ENCODE data around the gene HIP1R. TPM values are rescaled to one million over a fixed set of nuclear protein-coding genes. Genes with fewer than 3 reads are reported as not detected.
A peak's percentile ranks its signal among the peaks of the same experiment; 100 is the strongest.

The HIP1R gene
- polyA plus RNA-seq, 3 donors from 2014 or later: 4.4 to 14.6 (median 5.1) TPM

DNA sequence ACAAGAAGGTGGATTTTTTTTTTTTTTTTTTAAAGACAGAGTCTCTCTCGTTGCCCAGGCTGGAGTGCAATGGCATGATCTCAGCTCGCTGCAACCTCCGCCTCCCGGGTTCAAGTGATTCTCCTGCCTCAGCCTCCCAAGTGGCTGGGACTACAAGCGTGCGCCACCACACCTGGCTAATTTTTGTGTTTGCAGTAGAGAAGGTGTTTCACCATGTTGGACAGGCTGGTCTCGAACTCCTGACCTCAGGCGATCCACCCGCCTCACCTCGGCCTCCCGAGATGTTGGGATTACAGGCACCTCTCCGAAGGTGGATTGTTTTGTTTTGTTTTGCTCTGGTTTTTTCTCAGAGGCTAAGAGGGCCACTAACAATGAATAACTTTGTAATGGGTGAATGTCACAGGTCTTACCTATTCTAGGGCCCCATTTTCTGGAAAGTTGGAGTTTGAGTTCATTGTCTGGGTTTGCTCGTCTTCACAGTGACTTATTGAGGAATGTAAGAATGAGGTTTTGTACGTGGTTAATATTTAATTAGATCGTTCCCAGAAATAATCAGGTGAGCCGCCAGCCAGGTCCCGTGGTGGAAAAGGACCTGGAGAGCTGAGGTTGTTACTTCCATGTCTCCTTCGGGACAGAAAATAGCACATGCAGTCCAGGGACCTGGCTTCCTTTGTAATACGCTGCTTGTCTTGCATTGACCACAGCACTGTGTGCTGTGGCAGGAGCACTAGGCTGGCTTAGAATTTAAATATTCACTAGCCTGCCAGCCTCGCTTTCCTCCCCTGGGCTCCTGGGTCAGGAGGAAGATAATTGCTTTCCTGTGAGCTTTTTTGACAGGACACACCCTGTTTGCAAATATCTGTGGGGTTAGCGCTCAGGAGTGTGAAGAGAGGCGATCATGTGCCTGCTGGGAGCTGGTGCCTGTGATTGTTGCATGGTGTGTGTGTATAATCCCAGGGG, 2.3 kb downstream of the HIP1R start:
- Mint-ChIP-seq H3K27ac (peak overlapping the region; percentile 40 to 95 (median 92)), H3K9me3 (no peaks in the 10 kb centered on the region), H3K4me3 (peak overlapping the region; percentile 92 to 99 (median 96)), H3K4me1 (peaks cover 51 to 52% of the 10 kb centered on the region in 2 donors), H3K27me3 (ENCODE audit: low read depth in 3 of 3) (peaks cover 10 to 13% (median 12%) of the 10 kb centered on the region in 3 donors), H3K36me3 (no peaks in the 10 kb centered on the region)
- no peak for DNase-seq

GRCh38 chr12:122838841-122839240, 3.6 kb downstream of the HIP1R start:
- H3K27ac Mint-ChIP-seq: peak overlapping the region in 5 of 6 donors; percentile 5 to 31 (median 28)
- peaks cover 10 to 13% (median 12%) of the 10 kb centered on the region in 3 donors for H3K27me3 Mint-ChIP-seq (ENCODE audit: low read depth in 3 of 3)
- no peaks in the 10 kb centered on the region for H3K9me3 Mint-ChIP-seq
- peak overlapping the region in 1 of 5 donors; percentile 97 for H3K4me3 Mint-ChIP-seq
- no peak for DNase-seq
- H3K4me1 Mint-ChIP-seq: peaks cover 47 to 49% of the 10 kb centered on the region in 2 donors
- H3K36me3 Mint-ChIP-seq: no peaks in the 10 kb centered on the region

- Mint-ChIP-seq H3K4me3 (no peak overlapping the region), H3K27me3 (ENCODE audit: low read depth in 3 of 3) (peaks cover 4 to 10% (median 6%) of the 10 kb centered on the region in 3 donors), H3K4me1 (peaks cover 36 to 41% of the 10 kb centered on the region in 2 donors), H3K27ac (peak overlapping the region in 1 of 6 donors; percentile 21), H3K9me3 (no peaks in the 10 kb centered on the region), H3K36me3 (no peaks in the 10 kb centered on the region)
- no peak for DNase-seq
Measured at GRCh38 chr12:122839907-122840554, 4.8 kb downstream of the HIP1R start.

DNA sequence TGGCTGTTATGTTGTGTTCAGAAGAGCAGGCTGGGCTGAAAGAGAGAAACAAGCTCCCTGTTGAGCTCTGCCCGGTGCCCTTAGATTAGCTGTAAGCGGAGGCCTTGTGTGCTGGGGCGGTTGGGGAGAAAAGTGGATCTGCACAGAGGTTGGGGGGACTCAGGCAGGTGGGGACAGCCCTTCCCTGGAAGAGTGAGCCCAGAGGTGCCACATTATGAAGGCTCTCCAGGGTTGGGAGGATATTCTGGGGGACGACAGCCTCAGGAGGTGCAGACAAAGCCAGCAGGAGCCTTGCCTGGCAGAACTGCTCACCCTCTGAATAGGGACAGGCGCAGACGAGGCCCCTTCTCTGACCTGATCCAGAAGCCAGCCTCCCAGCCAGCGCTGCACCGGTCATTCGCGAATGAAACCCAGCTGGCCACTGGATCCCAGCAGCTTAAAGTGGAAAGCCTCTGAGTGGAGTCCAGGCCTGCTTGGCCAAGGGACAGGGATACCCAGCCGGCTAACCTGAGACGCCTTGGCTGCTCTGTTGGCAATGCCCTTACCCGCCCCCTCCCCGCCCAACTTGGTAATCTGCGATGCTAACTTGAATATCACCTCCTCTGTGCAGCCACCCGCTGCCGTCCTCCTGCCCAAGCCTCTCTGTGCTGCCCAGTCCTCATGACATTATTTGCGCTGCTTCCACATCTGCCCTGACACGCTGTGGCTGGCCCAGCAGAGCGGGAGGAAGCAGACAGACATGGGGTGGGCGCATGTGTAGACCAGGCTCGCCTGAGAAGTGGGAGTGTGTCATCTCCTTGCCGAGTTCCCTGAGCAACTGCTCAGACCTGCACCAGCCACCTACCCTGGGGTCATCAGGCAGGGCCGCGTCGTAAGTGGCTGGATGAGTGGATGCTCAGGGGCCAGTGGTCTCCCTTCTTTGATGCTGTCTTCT, 5.6 kb downstream of the HIP1R start:
- peak overlapping the region in 1 of 6 donors; percentile 24 for H3K27ac Mint-ChIP-seq
- H3K36me3 Mint-ChIP-seq: no peaks in the 10 kb centered on the region
- H3K9me3 Mint-ChIP-seq: no peaks in the 10 kb centered on the region
- no peak overlapping the region for H3K4me3 Mint-ChIP-seq
- DNase-seq: no peak
- H3K27me3 Mint-ChIP-seq (ENCODE audit: low read depth in 3 of 3): peaks cover 4 to 10% (median 6%) of the 10 kb centered on the region in 3 donors
- H3K4me1 Mint-ChIP-seq: peaks cover 36 to 41% of the 10 kb centered on the region in 2 donors

DNA sequence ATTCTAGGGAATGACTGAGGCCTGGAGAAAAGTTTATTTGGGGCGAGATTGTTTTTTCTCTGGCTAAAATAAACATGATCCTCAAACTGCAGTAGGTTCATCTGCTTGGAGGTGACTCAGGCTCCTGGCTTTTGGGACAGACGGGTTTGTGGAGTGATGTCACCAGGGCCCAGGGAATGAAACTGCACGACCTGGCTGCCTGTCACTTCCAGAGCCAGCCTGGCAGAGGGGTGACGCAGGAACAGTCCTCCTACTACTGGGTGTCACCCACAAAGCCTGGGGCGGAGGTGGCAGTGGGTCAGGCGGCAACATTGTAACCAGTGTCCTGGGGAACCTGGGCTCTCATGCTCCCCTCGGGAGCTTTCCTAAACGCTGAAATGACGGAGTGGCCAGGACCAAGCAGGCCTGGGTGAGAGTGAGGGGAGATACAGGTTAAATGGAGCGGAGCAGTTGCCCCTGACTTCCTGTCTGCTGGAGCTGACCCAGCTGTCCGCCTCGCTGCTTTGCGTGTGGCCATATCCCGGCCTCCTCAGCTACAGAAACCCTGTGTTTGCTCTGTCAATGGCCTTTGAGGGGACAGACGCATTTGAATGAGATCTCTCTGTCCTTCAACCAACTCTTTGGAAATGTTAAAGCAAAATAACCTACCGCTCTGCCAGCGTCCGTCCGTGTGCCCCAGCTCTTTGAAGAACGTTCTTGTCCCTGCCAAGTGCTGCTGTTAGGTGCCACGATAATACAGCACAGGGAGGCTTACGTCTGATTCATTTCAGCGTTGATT, 6.5 kb downstream of the HIP1R start:
- Mint-ChIP-seq H3K36me3 (no peaks in the 10 kb centered on the region), H3K9me3 (no peaks in the 10 kb centered on the region), H3K4me3 (no peak overlapping the region), H3K27ac (no peak overlapping the region), H3K4me1 (peaks cover 28 to 34% of the 10 kb centered on the region in 2 donors), H3K27me3 (ENCODE audit: low read depth in 3 of 3) (peaks cover 0 to 3% (median 0%) of the 10 kb centered on the region in 3 donors)
- DNase-seq: no peak

GRCh38 chr12:122842505-122843405, 7.5 kb downstream of the HIP1R start:
- no peak overlapping the region for H3K27ac Mint-ChIP-seq
- H3K4me1 Mint-ChIP-seq: peaks cover 18 to 24% of the 10 kb centered on the region in 2 donors
- H3K27me3 Mint-ChIP-seq (ENCODE audit: low read depth in 3 of 3): peaks cover 0 to 2% (median 0%) of the 10 kb centered on the region in 3 donors
- H3K36me3 Mint-ChIP-seq: no peaks in the 10 kb centered on the region
- no peak for DNase-seq
- H3K9me3 Mint-ChIP-seq: no peaks in the 10 kb centered on the region
- H3K4me3 Mint-ChIP-seq: no peak overlapping the region

GRCh38 chr12:122843455-122843854, 8.2 kb downstream of the HIP1R start:
- Mint-ChIP-seq H3K27ac (no peak overlapping the region), H3K36me3 (no peaks in the 10 kb centered on the region), H3K9me3 (no peaks in the 10 kb centered on the region), H3K27me3 (ENCODE audit: low read depth in 3 of 3) (peaks cover 0 to 2% (median 0%) of the 10 kb centered on the region in 3 donors), H3K4me3 (no peak overlapping the region), H3K4me1 (peaks cover 11 to 17% of the 10 kb centered on the region in 2 donors)
- no peak for DNase-seq

GRCh38 chr12:122844366-122844971, 9.2 kb downstream of the HIP1R start:
- H3K4me3 Mint-ChIP-seq: no peak overlapping the region
- DNase-seq: no peak
- peaks cover under 1 to 11% of the 10 kb centered on the region in 2 donors for H3K4me1 Mint-ChIP-seq
- H3K36me3 Mint-ChIP-seq: peaks cover 0 to 2% (median under 1%) of the 10 kb centered on the region in 3 donors
- H3K9me3 Mint-ChIP-seq: no peaks in the 10 kb centered on the region
- peaks cover 0 to 2% (median 0%) of the 10 kb centered on the region in 3 donors for H3K27me3 Mint-ChIP-seq (ENCODE audit: low read depth in 3 of 3)
- no peak overlapping the region for H3K27ac Mint-ChIP-seq

GRCh38 chr12:122845041-122845864, 10.0 kb downstream of the HIP1R start:
- Mint-ChIP-seq H3K4me1 (peaks cover 0 to 11% of the 10 kb centered on the region in 2 donors), H3K27ac (no peak overlapping the region), H3K36me3 (peaks cover 0 to 4% (median 3%) of the 10 kb centered on the region in 3 donors), H3K4me3 (no peak overlapping the region), H3K9me3 (no peaks in the 10 kb centered on the region), H3K27me3 (ENCODE audit: low read depth in 3 of 3) (peaks cover 0 to 5% (median 0%) of the 10 kb centered on the region in 3 donors)
- no peak for DNase-seq

DNA sequence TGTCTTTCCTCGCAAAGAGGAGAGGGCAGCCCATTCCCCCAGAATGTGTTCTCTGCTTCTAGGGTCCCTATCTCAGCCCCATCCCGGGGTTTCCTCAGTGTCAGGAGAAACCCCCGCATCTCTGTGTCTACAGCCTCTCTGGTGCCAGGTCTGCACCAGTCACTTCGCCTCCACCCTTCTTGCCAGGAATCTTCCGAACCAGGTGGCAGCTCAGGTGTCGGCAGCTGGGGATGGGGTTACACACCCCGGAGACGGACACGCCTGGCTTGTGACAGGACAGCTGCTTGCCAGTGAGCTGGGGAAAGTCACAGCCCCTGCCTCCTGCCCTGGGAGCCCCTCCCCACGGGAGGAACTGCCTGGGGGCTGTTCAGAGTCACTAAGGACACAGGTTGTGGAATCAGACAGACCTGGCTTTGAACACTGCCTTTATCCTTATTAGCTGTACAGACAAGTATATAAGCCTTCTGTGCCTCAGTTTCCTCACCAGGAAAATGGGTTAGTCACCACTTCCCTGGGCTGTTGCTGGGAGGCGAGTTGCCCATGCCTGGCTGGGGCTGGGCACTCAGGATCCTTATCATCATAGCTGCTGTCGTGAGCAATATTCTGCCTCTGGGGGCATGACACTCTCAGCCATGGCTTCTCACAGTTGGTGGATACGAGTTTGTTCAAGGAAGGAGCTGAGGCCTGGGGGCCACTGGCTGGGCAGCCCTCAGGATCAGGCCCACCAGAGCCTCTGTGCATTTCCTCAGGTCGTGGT, 10.8 kb downstream of the HIP1R start:
- H3K27ac Mint-ChIP-seq: no peak overlapping the region
- peaks cover 0 to 4% (median 3%) of the 10 kb centered on the region in 3 donors for H3K36me3 Mint-ChIP-seq
- peaks cover 0 to 7% (median 0%) of the 10 kb centered on the region in 3 donors for H3K27me3 Mint-ChIP-seq (ENCODE audit: low read depth in 3 of 3)
- peaks cover 0 to 7% of the 10 kb centered on the region in 2 donors for H3K4me1 Mint-ChIP-seq
- DNase-seq: no peak
- H3K4me3 Mint-ChIP-seq: no peak overlapping the region
- no peaks in the 10 kb centered on the region for H3K9me3 Mint-ChIP-seq

Measured in immature natural killer cell (primary cell).